Stomach (tissue), 4 donors: Measurements from ENCODE around the gene TFRC.

Source experiments
- CTCF ChIP-seq, 7 experiments: fragments of 450-650 bp in 4 of 7; fragments of 200-600 bp in 3 of 7; sonication (generic) in 3 of 7; IDR thresholded peaks; one replicate each; pipeline ENCODE4 v1.5.1; 2016 to 2019; ENCODE audit warnings: antibody characterized with exemption in 7 of 7, control low read depth in 2 of 7, mild to moderate bottlenecking in 1 of 7
- POLR2A ChIP-seq, 4 donors: fragments of 450-650 bp; IDR thresholded peaks; one replicate each; pipeline ENCODE4 v1.6.1; 2016; ENCODE audit warnings: antibody characterized with exemption in 4 of 4, control low read depth in 2 of 4, mild to moderate bottlenecking in 1 of 4, moderate library complexity in 1 of 4
- POLR2AphosphoS5 ChIP-seq, 3 donors: sonication (generic); formaldehyde crosslinking; IDR thresholded peaks; one replicate each; pipeline ENCODE4 v1.6.1; 2016; ENCODE audit warnings: antibody characterized with exemption in 3 of 3

GRCh38 chr3:196096382-196096953, 14.6 kb upstream of the TFRC start:
- TF ChIP-seq CTCF (IDR thresholded peaks at IDR 0.05) (no peak), POLR2AphosphoS5 (IDR thresholded peaks at IDR 0.05) (no peak), POLR2A (IDR thresholded peaks at IDR 0.05) (no peak)
